Left hindlimb (tissue), 1 donor: ENCODE data around the gene PUS1.
"Not testable (repeated sequence)": the region's sequence is repeated elsewhere in the genome, so short reads cannot be mapped to it uniquely, and the experiment has no call there.

Experiments
- DNase-seq: peaks from one replicate; pipeline ENCODE4 v3.0.0-alpha.2; 2018

The PUS1 gene

GRCh38 chr12:131965073-131965472, 36.0 kb downstream of the PUS1 start:
- no peak for DNase-seq

- no peak for DNase-seq
These were observed 42.1 kb downstream of the PUS1 start for GRCh38 chr12:131971226-131971625.

- no peak for DNase-seq
These were observed 46.2 kb downstream of the PUS1 start for GRCh38 chr12:131975228-131975627.

- no peak for DNase-seq
These were observed 50.5 kb downstream of the PUS1 start for GRCh38 chr12:131979606-131980005.

GRCh38 chr12:131980263-131980662, 51.2 kb downstream of the PUS1 start:
- no peak for DNase-seq

GRCh38 chr12:131981388-131981787, 52.3 kb downstream of the PUS1 start:
- DNase-seq, result no peak

GRCh38 chr12:131982041-131982440, 53.0 kb downstream of the PUS1 start:
- no peak for DNase-seq

- no peak for DNase-seq
These were observed 54.0 kb downstream of the PUS1 start for GRCh38 chr12:131983026-131983425.

GRCh38 chr12:131983554-131983953, 54.5 kb downstream of the PUS1 start:
- no peak for DNase-seq

- DNase-seq, result no peak
These were observed 55.3 kb downstream of the PUS1 start for GRCh38 chr12:131984334-131984733.

- DNase-seq, result not testable (repeated sequence)
These were observed 56.4 kb downstream of the PUS1 start for GRCh38 chr12:131985510-131985875.

- DNase-seq, result no peak
These were observed 57.3 kb downstream of the PUS1 start for GRCh38 chr12:131986361-131986760.

- no peak for DNase-seq
These were observed 57.8 kb downstream of the PUS1 start for GRCh38 chr12:131986910-131987309.

GRCh38 chr12:131987552-131987951, 58.5 kb downstream of the PUS1 start:
- DNase-seq, result no peak

- no peak for DNase-seq
These were observed 59.1 kb downstream of the PUS1 start for GRCh38 chr12:131988054-131988796.

- no peak for DNase-seq
These were observed 59.9 kb downstream of the PUS1 start for GRCh38 chr12:131989021-131989420.

- no peak for DNase-seq
These were observed 61.2 kb downstream of the PUS1 start for GRCh38 chr12:131990066-131990979.

GRCh38 chr12:131990980-131991305, 61.9 kb downstream of the PUS1 start:
- DNase-seq, result no peak

- no peak for DNase-seq
These were observed 62.8 kb downstream of the PUS1 start for GRCh38 chr12:131991816-131992430.

- DNase-seq, result no peak
These were observed 65.5 kb downstream of the PUS1 start for GRCh38 chr12:131994589-131994988.
